PC-3 (cell line): Measurements from ENCODE around the gene GRIPAP1.

Experiments used
- CTCF ChIP-seq: fragments of 300-600 bp; sonication (generic); conservative IDR thresholded peaks from 2 replicates; pipeline ENCODE4 v1.5.1; 2017; ENCODE audit warnings: antibody characterized with exemption, low read depth, mild to moderate bottlenecking, low read length
- EZH2 ChIP-seq: fragments of 300-600 bp; sonication (generic); IDR thresholded peaks from one replicate; pipeline ENCODE4 v1.6.1; 2017; ENCODE audit warnings: antibody characterized with exemption, mild to moderate bottlenecking, low read length; ENCODE audit not compliant: unreplicated experiment

GRCh38 chrX:49039598-49040375 lies 37.7 kb upstream of the GRIPAP1 start:
- TF ChIP-seq CTCF (no peak; the same call in 1 of the 2 replicates), EZH2 (no peak)
